Measurements from ENCODE around the gene KIF22.
A peak's percentile ranks its signal among the peaks of the same experiment; 100 is the strongest.
"Not testable (repeated sequence)": the region's sequence is repeated elsewhere in the genome, so short reads cannot be mapped to it uniquely, and the experiment has no call there.

KIF22 gene

DNA sequence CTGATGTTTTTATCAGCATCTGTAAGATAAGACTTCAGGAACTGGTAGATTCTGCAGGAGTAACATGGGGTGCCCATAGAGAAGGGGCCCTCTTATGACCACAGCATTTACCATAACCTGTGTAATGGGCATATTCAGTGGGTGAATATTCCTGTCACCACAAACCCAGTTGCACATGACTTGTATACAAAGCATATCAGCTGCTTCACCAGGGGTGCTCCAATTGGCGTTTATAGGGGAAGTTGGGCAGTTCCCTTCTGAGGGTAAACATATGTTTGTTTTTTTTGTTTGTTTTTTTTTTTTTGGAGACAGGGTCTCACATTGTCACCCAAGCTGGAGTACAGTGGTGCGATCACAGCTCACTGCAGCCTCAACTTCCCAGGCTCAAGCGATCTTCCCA lies 24.0 kb upstream of the KIF22 start:
- no peak for DNase-seq (ENCODE audit: low spot score)

DNA sequence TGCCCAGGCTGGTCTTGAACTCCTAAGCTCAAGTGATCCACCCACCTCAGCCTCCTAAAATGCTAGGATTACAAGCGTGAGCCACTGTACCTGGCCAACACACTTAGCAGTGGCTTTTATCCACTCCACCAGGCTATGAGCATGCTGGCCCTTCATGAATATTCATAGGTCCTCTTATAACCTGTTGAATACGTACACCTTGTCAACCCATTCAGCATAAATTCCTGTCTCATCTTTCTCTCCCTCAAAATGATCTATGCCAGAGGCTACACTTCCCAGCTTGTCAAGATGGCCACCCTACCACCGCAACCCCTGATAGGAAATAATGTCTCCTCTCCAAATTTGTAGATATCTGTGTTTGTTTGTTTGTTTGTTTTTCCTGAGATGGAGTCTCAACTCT lies 23.5 kb upstream of the KIF22 start:
- DNase-seq (ENCODE audit: low spot score) = no peak

GRCh38 chr16:29769507-29769906 lies 21.0 kb upstream of the KIF22 start:
- DNase-seq (ENCODE audit: low spot score) = no peak

DNA sequence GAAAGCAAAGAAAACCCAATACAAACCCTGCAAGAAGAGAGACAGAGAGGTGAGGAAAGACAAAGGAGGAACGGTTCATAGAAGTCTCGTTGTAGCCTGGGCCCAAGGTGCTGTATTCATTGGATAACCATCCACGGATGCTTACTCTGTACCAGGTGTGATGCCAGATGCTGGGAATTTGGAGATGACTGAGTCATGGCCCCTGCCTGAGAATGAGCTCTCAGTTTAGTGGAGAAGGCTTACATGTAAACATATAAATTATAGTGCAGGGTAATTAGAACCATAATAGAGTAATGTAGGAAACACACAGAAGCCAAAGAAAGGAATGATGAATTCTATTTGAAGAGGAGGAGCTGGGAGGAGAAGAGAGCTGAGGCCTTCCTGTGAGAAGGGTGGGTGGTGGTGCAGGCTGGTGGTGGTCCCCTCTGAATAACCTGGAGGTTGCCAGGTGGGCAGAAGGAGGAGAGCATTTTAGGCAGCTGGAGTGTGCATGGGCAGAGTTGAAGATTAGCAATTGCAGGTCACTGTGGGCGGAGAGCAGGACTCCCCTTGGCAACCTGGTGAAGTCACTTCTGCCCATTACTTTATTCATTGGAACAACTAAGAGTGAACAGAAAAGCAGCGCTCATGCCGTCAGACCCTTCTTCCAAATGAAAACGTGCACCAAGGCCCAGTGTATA lies 20.2 kb upstream of the KIF22 start:
- no peak for DNase-seq (ENCODE audit: low spot score)

GRCh38 chr16:29772330-29772729 lies 18.2 kb upstream of the KIF22 start:
- DNase-seq (ENCODE audit: low spot score) = not testable (repeated sequence)

DNA sequence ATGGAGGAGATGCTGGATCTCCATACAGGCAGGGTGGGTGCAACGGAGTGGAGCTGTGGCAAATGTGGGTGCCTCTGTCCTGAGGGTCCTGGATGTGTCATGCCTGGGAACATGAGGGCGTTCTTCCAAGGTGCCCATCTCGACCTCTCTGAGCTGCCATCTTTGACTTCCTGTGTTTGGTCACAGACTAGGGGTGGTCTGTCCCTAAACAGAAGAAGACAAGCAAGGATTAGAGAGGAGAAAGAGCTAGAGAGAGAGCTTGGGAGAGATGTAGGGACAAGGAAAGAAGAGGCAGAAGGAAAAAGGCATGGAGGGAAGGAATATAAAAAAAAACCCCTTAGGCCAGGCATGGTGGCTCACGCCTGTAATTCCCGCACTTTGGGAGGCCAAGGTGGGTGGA lies 15.8 kb upstream of the KIF22 start:
- DNase-seq (ENCODE audit: low spot score) = no peak

GRCh38 chr16:29775742-29776408 lies 14.7 kb upstream of the KIF22 start:
- DNase-seq (ENCODE audit: low spot score) = no peak

DNA sequence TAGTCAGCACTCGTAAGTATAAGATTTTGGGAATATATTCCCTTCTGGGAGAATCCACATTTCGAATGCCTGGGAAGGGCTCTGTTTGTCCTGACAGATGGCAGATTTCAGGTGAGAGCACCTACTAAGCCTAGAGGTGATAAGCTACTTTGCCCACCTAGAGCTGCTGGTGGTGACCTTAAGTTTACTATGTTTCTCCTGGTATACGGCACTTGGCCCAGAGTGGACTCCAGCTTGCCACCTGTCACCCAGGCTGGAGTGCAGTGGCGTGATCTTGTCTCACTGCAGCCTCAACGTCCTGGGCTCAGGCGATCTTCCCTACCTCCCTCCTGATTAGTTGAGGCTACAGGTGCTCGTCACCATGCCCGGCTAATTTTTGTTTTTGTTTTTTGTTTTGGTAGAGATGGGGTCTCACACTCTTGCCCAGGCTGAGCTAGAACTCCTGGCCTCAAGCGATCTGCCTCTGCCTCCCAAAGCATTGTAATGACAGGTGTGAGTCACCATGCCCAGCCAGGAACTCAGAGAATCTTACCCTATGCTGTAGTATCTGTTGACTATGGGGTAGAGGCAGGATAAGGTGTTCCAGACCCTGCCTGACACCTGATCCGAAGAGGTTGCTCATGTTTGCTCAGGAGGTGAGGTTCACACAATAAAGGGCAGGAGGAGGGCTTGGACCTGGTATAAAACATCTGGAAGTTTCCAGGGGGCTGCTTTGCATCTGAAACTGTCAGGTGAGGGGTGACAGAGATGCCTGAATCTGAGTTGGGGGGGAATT lies 12.8 kb upstream of the KIF22 start, which contains the start of gene ZG16:
ZG16 (plus strand) TSS at position 681 of the 775 bp plus-strand sequence. CDS start 1,011 bp downstream, outside the sequence.
- no peak for DNase-seq (ENCODE audit: low spot score)

GRCh38 chr16:29779474-29779873 lies 11.1 kb upstream of the KIF22 start:
- DNase-seq (ENCODE audit: low spot score) = no peak

GRCh38 chr16:29783094-29783953 lies 7.2 kb upstream of the KIF22 start:
- not testable (repeated sequence) for DNase-seq (ENCODE audit: low spot score)

- DNase-seq (ENCODE audit: low spot score) = no peak
These were observed 6.4 kb upstream of the KIF22 start for GRCh38 chr16:29784157-29784556.

- no peak for DNase-seq (ENCODE audit: low spot score)
These were observed 5.5 kb upstream of the KIF22 start for GRCh38 chr16:29784901-29785500.

GRCh38 chr16:29787155-29787554 lies 3.4 kb upstream of the KIF22 start:
- not testable (repeated sequence) for DNase-seq (ENCODE audit: low spot score)

DNA sequence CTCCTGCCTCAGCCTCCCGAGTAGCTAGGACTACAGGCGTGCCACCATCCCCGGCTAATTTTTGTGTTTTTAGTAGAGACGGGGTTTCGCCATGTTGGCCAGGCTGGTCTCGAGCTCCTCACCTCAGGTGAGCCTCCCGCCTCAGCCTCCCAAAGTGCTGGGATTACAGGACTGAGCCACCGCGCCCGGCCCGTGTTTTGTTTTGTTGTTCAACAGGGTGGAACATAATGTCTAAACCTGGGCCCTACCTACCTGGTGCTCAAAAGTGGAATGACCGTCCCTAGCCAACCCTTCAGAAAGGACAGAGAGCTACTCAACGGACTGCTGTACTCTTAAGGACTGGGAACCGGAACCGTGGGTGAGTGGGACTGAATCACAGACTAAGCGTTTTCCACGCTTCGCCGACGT lies 772 bp upstream of the KIF22 start:
- DNase-seq (ENCODE audit: low spot score) = no peak

DNA sequence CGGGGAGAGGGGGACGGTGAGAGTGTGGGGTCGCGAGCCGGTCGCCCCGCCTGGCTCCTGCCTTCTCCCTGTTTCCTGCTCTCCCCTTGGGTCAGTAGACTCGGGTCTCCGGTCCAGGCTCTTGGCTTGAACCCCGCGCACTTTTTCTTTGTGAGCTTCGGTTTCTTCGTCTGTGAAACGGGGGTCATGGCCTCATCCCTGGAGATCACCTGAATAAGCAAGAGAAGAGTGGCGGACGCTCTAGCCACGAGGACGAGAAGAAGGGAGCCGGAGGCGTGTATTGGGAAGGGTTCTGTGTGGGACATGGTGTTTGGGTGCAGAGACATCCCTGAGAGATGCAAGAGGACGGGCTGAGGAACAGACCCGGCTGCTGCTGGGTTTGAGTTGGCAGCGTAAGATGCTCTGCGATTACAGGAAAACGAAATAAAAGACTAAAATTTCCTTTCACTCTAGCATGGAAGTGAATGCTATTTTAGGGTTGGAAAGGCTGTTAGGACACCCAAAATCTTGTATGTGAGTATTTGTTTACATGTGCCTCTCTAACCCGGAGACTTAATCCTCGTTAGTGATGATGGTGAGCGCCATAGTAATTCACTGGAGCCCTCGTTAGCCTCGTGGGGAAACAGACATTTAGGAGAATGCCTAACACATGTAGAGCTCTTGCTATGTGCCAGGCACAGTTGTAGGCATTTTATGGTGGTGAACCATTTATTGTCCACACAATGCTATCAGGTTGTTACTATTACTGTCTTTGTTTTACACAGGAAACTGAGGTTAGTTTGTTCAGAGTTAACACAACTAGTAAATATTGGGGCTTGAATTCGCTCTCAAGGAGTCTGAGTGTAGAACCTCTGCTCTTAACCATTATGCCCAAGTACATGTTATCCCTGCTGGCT lies 646 bp downstream of the KIF22 start:
- DNase-seq (ENCODE audit: low spot score) = peak; percentile 42

GRCh38 chr16:29791845-29792807 lies 1.6 kb downstream of the KIF22 start:
- DNase-seq (ENCODE audit: low spot score) = no peak

- DNase-seq (ENCODE audit: low spot score) = not testable (repeated sequence)
These were observed 2.6 kb downstream of the KIF22 start for GRCh38 chr16:29793153-29793552.

- DNase-seq (ENCODE audit: low spot score) = no peak
These were observed 3.7 kb downstream of the KIF22 start for GRCh38 chr16:29794231-29794710.

- DNase-seq (ENCODE audit: low spot score) = no peak
These were observed 11.9 kb downstream of the KIF22 start for GRCh38 chr16:29802416-29802935.
